ENCODE data around the gene TOMM34. TPM values are rescaled to one million over a fixed set of nuclear protein-coding genes. Genes with fewer than 3 reads are reported as not detected.

TOMM34 gene
- total RNA-seq, 1 donor from 2014 or later: 27.3 TPM

DNA sequence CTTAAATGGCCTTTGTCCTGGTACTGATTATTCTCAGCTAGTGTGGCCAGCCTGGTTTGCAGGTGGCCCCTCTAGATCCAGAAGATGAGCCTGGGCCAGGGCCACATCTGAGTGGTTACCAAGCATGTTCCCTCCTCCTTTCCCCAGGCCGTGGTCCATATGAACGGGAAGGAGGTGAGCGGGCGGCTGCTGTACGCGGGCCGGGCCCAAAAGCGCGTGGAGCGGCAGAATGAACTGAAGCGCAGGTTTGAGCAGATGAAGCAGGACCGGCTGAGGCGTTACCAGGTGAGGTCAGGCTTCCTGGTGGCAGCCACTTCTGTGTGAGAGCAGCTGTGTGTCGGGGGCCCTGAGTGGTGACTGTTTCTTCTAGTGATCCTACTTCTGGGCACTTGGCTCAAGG is 38.8 kb downstream of the TOMM34 start:
- no peak for TF ChIP-seq EZH2 (IDR thresholded peaks at IDR 0.05)
- TF ChIP-seq, protein P1, sequence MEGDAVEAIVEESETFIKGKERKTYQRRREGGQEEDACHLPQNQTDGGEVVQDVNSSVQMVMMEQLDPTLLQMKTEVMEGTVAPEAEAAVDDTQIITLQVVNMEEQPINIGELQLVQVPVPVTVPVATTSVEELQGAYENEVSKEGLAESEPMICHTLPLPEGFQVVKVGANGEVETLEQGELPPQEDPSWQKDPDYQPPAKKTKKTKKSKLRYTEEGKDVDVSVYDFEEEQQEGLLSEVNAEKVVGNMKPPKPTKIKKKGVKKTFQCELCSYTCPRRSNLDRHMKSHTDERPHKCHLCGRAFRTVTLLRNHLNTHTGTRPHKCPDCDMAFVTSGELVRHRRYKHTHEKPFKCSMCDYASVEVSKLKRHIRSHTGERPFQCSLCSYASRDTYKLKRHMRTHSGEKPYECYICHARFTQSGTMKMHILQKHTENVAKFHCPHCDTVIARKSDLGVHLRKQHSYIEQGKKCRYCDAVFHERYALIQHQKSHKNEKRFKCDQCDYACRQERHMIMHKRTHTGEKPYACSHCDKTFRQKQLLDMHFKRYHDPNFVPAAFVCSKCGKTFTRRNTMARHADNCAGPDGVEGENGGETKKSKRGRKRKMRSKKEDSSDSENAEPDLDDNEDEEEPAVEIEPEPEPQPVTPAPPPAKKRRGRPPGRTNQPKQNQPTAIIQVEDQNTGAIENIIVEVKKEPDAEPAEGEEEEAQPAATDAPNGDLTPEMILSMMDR (IDR thresholded peaks at IDR 0.05): no peak
- TF ChIP-seq EZH2phosphoT487 (IDR thresholded peaks at IDR 0.05): no peak
- Histone ChIP-seq H2AFZ (replicated peaks) (no peak overlapping the region), H3K4me1 (no peaks in the 10 kb centered on the region), H3K79me2 (ENCODE audit: low read depth) (no peaks in the 10 kb centered on the region), H3K27ac (no peak overlapping the region), H3K36me3 (no peaks in the 10 kb centered on the region), H3K9me3 (ENCODE audit: low read depth) (no peaks in the 10 kb centered on the region), H3K9ac (no peak overlapping the region), H4K20me1 (ENCODE audit: low read depth) (peaks cover 6% of the 10 kb centered on the region), H3F3A (ENCODE audit: low read depth) (peaks cover 2% of the 10 kb centered on the region), H3K4me2 (no peak overlapping the region), H3K27me3 (no peaks in the 10 kb centered on the region), H3K4me3 (no peak overlapping the region)
- no peaks in the 10 kb centered on the region for H3K27me3 Mint-ChIP-seq (ENCODE audit: insufficient read depth, low read depth)
- H3K36me3 Mint-ChIP-seq: peaks cover 10% of the 10 kb centered on the region
- H3K4me1 Mint-ChIP-seq: no peaks in the 10 kb centered on the region
- DNase-seq (ENCODE audit: low spot score): no peak
- H3K9me3 Mint-ChIP-seq: no peaks in the 10 kb centered on the region
- H3K4me3 Mint-ChIP-seq: no peak overlapping the region
- no peak overlapping the region for H3K27ac Mint-ChIP-seq

DNA sequence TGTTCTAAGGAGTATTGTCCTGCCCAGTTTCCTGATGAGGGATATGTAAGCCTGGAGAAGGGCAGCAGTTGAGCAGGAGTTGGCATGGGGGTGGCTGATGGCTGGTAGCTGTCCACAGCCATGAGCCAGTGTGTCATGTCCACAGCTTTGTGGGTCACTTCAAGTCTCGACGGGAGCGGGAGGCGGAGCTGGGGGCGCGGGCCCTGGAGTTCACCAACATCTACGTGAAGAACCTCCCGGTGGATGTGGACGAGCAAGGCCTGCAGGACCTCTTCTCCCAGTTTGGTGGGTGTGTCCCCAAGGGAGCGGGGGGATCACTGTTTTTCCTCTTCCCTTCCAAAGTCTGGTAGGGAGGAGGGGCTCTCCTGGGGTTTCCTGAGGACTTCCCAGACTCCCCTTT is 41.4 kb downstream of the TOMM34 start:
- H3K9me3 ChIP-seq (ENCODE audit: low read depth): no peaks in the 10 kb centered on the region
- no peak overlapping the region for H2AFZ ChIP-seq (replicated peaks)
- no peaks in the 10 kb centered on the region for H3K9me3 Mint-ChIP-seq
- peaks cover 12% of the 10 kb centered on the region for H4K20me1 ChIP-seq (ENCODE audit: low read depth)
- no peak overlapping the region for H3K4me2 ChIP-seq
- TF ChIP-seq, protein P1 (IDR thresholded peaks at IDR 0.05): no peak
- no peak for TF ChIP-seq EZH2phosphoT487 (IDR thresholded peaks at IDR 0.05)
- no peak for TF ChIP-seq EZH2 (IDR thresholded peaks at IDR 0.05)
- no peaks in the 10 kb centered on the region for H3K79me2 ChIP-seq (ENCODE audit: low read depth)
- peaks cover 9% of the 10 kb centered on the region for H3F3A ChIP-seq (ENCODE audit: low read depth)
- H3K27me3 Mint-ChIP-seq (ENCODE audit: insufficient read depth, low read depth): no peaks in the 10 kb centered on the region
- peaks cover 5% of the 10 kb centered on the region for H3K36me3 Mint-ChIP-seq
- no peak overlapping the region for H3K4me3 Mint-ChIP-seq
- no peaks in the 10 kb centered on the region for H3K36me3 ChIP-seq
- H3K27me3 ChIP-seq: no peaks in the 10 kb centered on the region
- no peak overlapping the region for H3K9ac ChIP-seq
- H3K4me3 ChIP-seq: no peak overlapping the region
- H3K4me1 Mint-ChIP-seq: no peaks in the 10 kb centered on the region
- no peak overlapping the region for H3K27ac Mint-ChIP-seq
- no peak overlapping the region for H3K27ac ChIP-seq
- no peak for DNase-seq (ENCODE audit: low spot score)
- no peaks in the 10 kb centered on the region for H3K4me1 ChIP-seq

DNA sequence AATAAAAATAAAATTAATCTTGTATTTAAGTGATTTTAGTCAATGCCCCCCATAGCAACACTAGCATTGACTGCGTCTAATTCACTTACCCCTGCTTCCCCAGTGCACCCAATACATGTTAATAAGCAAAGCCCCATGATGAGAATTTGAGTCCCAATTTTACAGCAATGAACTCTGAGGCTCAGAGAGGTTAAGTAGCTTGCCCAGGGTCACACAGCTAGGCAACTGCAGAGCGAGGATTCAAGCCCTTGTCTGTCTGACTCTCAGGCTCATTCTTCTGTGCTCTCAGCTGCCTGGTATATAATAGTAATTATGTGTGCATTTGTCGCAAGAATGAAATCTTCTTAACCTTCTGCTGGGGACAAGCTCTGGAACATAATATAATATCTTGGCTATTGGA is 41.9 kb downstream of the TOMM34 start:
- Histone ChIP-seq H3K27ac (no peak overlapping the region), H3K36me3 (no peaks in the 10 kb centered on the region), H3K9ac (no peak overlapping the region), H2AFZ (replicated peaks) (no peak overlapping the region), H3K4me1 (no peaks in the 10 kb centered on the region), H3K79me2 (ENCODE audit: low read depth) (no peaks in the 10 kb centered on the region), H3K4me2 (no peak overlapping the region), H3K27me3 (no peaks in the 10 kb centered on the region), H3K9me3 (ENCODE audit: low read depth) (no peaks in the 10 kb centered on the region), H3K4me3 (no peak overlapping the region), H3F3A (ENCODE audit: low read depth) (peaks cover 9% of the 10 kb centered on the region), H4K20me1 (ENCODE audit: low read depth) (peaks cover 12% of the 10 kb centered on the region)
- Mint-ChIP-seq H3K27ac (no peak overlapping the region), H3K4me1 (no peaks in the 10 kb centered on the region), H3K36me3 (peaks cover 5% of the 10 kb centered on the region), H3K4me3 (no peak overlapping the region), H3K9me3 (no peaks in the 10 kb centered on the region), H3K27me3 (ENCODE audit: insufficient read depth, low read depth) (no peaks in the 10 kb centered on the region)
- TF ChIP-seq, protein P1 (IDR thresholded peaks at IDR 0.05): no peak
- TF ChIP-seq EZH2phosphoT487 (IDR thresholded peaks at IDR 0.05): no peak
- TF ChIP-seq EZH2 (IDR thresholded peaks at IDR 0.05): no peak
- DNase-seq (ENCODE audit: low spot score): no peak
